ENCODE results near the gene ADTRP. TPM values are rescaled to one million over a fixed set of nuclear protein-coding genes. Genes with fewer than 3 reads are reported as not detected.

Gene ADTRP
- total RNA-seq, 1 experiment from 2014 or later: 0.58 TPM

DNA sequence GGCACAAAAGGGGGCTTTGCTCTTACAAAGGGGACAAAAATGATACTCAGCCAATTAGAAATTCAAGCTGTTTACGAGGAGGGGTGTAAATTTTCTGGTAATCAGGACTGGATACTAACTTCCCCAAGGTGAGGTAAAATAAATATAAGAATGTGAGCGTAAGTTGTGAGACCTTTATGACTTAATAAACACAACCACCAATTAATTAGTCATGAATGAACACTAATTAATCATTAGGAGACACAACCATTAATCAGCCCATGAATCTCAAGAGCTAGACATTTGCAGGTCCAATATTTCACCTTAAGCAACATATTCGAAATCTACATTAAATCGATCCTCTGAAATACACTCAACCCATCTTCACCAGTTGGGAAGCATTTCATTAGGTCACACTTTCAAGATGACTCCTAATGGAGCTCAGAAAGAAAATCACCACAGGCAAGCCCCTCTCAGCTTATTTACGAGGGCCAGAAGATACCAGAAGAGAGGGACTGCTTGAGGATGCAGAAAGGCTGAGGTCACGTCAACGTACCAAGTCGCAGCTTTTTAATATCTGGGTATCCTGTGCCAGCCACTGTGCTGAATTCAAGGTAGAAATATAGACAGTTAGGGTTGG is 2.7 kb downstream of the ADTRP start:
- Histone ChIP-seq H3K9me3 (replicated peaks) (no peaks in the 10 kb centered on the region), H3K36me3 (no peaks in the 10 kb centered on the region), H3K4me1 (replicated peaks) (peaks cover 24% of the 10 kb centered on the region), H3K27ac (no peak overlapping the region), H3K27me3 (replicated peaks) (no peaks in the 10 kb centered on the region), H3K4me3 (no peak overlapping the region)
- no peak for DNase-seq (ENCODE audit: low read depth in 1 of 2, low spot score in 2 of 2)

DNA sequence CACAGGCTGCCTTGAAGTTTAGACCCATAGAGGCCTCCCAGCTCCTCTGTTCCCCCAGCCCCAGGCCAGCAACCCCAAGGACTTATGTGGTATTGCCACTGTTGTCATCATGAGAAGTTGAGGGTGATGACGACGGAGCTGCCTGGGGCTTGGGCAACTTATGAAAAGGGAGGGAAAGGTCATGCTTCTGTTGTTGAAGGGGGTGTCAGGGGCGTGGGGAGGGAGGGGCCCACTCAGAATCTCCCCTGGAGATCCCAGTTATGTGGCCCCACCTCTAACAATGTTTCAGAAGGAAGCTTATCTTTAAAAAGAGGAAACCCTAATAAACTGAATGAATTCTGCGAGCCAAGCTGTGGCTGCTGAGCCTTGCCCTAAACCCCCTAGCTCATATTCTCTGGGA is 4.2 kb downstream of the ADTRP start:
- Histone ChIP-seq H3K9me3 (replicated peaks) (no peaks in the 10 kb centered on the region), H3K4me3 (no peak overlapping the region), H3K36me3 (no peaks in the 10 kb centered on the region), H3K4me1 (replicated peaks) (peaks cover 37% of the 10 kb centered on the region), H3K27ac (no peak overlapping the region), H3K27me3 (replicated peaks) (no peaks in the 10 kb centered on the region)
- no peak for DNase-seq (ENCODE audit: low read depth in 1 of 2, low spot score in 2 of 2)

DNA sequence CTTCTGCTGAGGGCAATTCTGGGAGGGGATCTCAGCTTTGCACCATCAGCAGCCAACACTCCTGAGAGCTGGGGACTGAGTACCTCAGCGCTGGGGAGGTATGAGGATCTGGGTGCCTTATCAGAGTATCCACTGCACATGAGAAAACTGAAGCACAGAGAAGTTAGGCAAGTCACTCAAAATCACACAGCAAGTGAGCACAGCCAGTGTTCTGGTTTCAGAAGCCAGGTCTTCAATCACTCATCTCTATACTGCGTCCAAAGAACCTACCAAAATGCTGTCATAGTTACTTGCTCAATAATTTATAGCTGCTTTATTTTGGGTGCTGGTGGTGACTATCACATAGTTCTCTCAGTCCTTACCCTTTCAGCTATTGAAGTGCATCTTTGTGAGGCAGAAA is 5.0 kb downstream of the ADTRP start:
- Histone ChIP-seq H3K4me1 (replicated peaks) (peaks cover 44% of the 10 kb centered on the region), H3K9me3 (replicated peaks) (no peaks in the 10 kb centered on the region), H3K27ac (no peak overlapping the region), H3K4me3 (no peak overlapping the region), H3K27me3 (replicated peaks) (no peaks in the 10 kb centered on the region), H3K36me3 (no peaks in the 10 kb centered on the region)
- DNase-seq (ENCODE audit: low read depth in 1 of 2, low spot score in 2 of 2): no peak

DNA sequence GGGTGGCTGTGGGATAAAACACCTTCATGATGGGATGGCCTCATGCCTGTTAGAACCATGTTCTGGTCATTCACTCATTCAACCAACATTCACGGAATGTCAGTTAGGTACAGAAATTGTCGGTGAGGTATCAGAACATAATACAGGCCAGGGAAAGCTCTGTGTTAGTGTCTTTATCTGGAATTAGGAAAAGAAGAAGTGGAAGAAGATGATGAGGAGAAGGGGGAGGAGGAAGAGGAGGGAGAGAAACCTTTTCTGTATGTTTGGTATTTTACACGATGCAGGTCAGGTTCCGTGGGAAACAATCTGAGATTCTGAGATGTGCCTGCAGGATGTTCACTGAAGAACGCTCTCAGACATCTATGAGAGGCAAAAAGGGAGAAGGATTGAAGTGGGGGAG is 5.6 kb downstream of the ADTRP start:
- DNase-seq (ENCODE audit: low read depth in 1 of 2, low spot score in 2 of 2): no peak
- Histone ChIP-seq H3K27ac (peak overlapping the region; percentile 88), H3K4me3 (no peak overlapping the region), H3K27me3 (replicated peaks) (no peaks in the 10 kb centered on the region), H3K4me1 (replicated peaks) (peaks cover 46% of the 10 kb centered on the region), H3K9me3 (replicated peaks) (no peaks in the 10 kb centered on the region), H3K36me3 (no peaks in the 10 kb centered on the region)

DNA sequence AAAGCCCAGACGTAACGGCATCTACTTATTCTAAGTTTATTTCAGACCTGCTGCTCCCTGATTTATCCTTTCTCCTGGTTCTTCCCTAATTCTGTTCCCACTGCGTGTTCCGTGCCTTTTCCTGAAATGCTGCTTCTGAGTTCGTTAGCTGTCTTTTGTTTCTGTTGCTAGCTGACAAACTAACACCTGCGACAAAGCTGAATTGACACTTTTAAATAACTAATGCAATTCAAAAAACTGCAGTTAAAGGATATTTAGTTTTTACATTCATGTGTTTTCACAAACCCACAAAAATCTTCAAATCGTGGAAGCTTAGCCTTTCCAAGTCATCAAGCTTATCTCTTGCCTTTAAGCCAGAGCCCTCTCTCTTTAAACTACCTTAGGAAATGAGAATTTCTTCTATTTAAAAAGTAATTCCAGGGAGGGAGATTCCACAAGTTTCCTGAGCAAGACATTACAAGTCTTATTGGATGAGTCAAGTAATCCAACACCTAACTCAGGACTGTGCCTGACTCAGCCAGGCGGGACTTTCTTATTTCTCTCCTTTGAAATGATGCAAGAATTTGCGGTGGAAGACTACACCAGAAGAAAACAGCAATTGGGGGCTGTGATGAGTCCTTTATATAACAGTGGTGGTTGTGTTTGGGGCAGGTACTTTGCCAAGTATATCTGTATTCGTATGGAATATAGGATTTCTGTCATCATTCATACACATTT is 6.3 kb downstream of the ADTRP start:
- Histone ChIP-seq H3K36me3 (no peaks in the 10 kb centered on the region), H3K4me1 (replicated peaks) (peaks cover 53% of the 10 kb centered on the region), H3K27me3 (replicated peaks) (no peaks in the 10 kb centered on the region), H3K27ac (peak overlapping the region; percentile 88), H3K9me3 (replicated peaks) (no peaks in the 10 kb centered on the region), H3K4me3 (no peak overlapping the region)
- DNase-seq (ENCODE audit: low read depth in 1 of 2, low spot score in 2 of 2): peak; percentile 81

DNA sequence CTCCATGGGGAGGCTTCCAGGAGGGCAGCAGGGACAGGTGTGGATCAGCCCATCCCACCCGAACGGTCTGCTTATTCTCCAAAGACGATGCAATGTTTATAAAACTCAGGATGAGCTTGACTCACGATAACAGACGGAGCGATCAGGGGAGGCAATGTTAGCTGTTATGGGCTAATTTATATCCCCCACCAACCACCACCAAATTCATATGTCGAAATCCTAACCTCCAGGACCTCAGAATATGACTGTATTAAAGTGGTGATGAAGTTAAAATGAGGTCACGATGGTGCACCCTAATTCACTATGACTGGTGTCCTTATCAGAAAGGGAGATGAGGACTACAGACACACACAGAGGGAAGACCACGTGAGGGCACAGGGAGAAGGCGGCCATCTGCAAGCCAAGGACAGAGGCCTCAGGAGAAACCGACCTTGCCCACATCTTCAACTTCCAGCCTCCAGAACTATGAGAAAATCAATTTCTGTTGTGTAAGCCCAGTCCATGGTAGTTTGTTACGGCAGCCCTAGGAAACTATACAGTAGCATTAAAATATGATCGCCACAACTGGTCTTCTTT is 7.0 kb downstream of the ADTRP start:
- H3K4me1 ChIP-seq (replicated peaks): peaks cover 60% of the 10 kb centered on the region

DNA sequence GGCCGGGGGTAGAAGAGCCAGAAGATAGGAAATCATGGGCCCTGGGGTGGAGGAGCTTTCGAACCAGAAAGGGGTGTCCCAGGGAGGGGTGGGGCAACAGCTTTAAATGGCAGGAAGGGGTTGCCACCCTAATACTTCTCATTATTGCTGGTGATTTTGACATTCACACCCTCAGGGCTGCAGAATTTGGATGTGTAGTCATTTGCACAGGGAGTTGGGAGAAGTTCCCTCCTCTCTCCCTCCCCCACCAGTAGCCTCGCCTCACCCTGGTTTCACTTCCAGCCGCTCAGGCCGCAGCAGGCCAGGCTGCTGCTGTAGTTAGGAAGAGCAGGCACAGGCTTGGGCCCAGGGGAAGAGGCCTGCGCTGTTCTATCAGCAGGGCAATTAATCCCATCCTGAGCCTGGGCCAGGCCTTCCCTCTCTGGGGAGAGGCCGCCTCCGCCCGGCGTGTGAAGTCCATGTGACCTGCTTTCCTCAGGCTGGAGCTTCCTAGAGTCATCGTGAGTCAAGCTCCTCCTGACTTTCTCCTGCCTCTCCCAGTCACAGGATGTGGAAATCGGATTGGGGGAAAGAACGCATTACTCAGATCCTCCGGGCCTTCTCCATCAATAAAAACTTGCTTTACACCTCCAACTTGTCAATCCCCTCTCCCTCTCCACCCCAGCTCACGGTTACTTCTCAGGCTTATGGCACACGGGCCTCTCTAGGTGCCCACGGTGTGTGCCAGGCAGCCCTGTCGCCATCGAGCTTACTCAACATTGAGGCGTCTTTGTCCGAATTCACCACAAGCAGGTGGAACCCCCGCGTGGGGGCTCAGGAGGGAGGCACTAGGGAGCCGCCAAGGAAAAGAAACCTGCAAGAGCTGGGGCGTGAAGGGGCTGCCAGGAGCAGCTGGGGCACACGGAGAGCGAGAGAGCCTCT is 7.8 kb downstream of the ADTRP start:
- DNase-seq (ENCODE audit: low read depth in 1 of 2, low spot score in 2 of 2): peak; percentile 94
- no peaks in the 10 kb centered on the region for H3K36me3 ChIP-seq
- no peak overlapping the region for H3K4me3 ChIP-seq
- no peaks in the 10 kb centered on the region for H3K9me3 ChIP-seq (replicated peaks)
- H3K4me1 ChIP-seq (replicated peaks): peaks cover 67% of the 10 kb centered on the region
- H3K27me3 ChIP-seq (replicated peaks): no peaks in the 10 kb centered on the region
- H3K27ac ChIP-seq: peak overlapping the region; percentile 88

More for the DNA sequence above, 7.0 kb downstream of the ADTRP start:
- peak overlapping the region; percentile 88 for H3K27ac ChIP-seq
- H3K27me3 ChIP-seq (replicated peaks): no peaks in the 10 kb centered on the region
- H3K36me3 ChIP-seq: no peaks in the 10 kb centered on the region
- DNase-seq (ENCODE audit: low read depth in 1 of 2, low spot score in 2 of 2): no peak
- H3K4me3 ChIP-seq: no peak overlapping the region
- no peaks in the 10 kb centered on the region for H3K9me3 ChIP-seq (replicated peaks)

DNA sequence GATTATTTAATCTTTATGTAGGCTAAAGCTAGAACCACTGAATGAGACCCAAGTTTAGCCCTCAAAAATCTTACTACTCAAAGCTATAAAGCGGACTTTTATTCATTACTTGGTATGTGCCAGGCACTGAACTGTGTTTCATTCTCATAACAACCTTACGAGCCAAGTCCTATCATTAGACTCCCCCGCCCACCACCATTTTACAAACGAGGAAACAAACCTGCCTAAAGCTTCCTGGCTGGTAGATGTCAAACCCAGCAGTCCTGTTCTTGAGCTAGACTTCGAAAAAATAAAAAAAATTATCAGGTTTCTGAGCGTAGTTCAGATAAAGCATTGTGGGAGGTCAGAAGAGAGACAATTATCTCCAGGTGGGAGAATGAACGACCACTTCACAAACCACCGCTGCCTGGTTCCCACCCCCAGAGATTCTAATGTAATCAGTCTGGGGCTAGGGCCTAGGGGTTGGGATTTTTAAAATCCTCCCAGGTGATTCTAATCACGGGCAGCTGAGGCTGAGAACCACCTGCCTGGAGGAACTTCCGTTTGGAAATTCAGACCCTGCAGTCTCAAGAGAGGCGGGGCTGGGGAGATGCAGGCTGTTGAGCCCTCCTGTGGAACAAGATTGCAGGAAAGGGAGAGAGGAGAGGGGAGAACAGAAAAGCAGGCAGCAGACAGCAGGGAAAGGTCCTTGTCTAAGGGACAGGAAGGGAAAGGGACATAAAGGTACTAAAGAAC is 8.6 kb downstream of the ADTRP start:
- H3K4me3 ChIP-seq: no peak overlapping the region
- no peaks in the 10 kb centered on the region for H3K9me3 ChIP-seq (replicated peaks)
- H3K4me1 ChIP-seq (replicated peaks): peaks cover 72% of the 10 kb centered on the region
- H3K36me3 ChIP-seq: no peaks in the 10 kb centered on the region
- DNase-seq (ENCODE audit: low read depth in 1 of 2, low spot score in 2 of 2): no peak
- H3K27ac ChIP-seq: peak overlapping the region; percentile 88
- H3K27me3 ChIP-seq (replicated peaks): no peaks in the 10 kb centered on the region

DNA sequence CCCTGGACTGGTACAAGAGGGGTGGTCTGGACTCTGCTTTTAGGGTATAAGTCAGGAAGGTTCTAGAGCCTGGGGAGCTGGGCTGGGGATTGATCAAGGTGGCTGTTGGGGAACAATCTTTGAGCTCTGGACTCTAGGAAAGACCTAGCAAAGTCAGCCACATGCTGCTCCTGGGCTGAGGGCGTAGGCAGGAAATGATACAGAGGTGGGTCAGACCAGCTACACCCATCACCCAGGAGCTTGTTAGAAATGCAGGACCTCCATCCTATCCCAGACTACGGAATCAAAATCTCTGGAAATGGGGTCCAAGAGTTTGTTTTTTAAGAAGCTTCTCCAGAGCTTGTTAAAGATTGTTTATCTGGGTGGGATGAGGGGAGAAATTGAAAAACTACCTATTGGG is 9.4 kb downstream of the ADTRP start:
- Histone ChIP-seq H3K9me3 (replicated peaks) (no peaks in the 10 kb centered on the region), H3K4me3 (no peak overlapping the region), H3K4me1 (replicated peaks) (peaks cover 72% of the 10 kb centered on the region), H3K27me3 (replicated peaks) (no peaks in the 10 kb centered on the region), H3K36me3 (no peaks in the 10 kb centered on the region), H3K27ac (peak overlapping the region; percentile 88)
- no peak for DNase-seq (ENCODE audit: low read depth in 1 of 2, low spot score in 2 of 2)

DNA sequence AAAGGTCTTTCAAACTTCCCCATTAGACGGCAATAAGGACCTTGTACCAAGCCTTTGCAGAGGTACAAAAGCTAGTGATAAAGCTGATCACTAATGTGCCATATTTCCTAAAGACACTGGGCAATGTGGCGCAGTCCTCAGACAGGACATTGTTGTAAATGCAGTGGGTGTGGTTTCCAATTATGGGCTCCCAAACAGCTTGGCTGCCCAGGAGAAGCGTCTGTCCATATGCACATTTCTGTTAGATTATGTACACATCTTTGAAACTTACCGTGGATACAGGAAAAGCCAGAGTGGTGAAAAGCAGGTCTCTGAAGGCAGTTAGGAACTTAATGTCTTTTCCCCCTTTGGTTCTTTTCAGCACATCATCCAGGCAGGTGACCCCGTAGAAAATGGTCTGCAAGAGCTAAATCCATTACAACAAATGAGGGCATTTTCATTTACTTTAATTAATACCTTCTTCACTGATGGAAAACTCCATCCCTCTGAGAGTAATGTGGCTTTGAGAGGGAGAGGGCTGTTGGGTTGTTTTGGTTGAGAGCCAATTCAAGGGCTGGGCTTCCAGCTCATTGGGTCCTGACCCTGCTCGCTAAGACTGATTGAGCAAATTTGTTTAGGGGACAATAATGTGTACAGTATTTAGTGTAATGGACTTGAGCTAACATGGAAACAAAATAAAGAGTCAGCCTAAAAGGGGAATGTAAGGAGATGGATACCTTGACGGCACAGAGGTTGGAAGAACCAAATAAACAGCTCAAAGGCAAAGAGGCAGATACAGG is 10.4 kb downstream of the ADTRP start:
- Histone ChIP-seq H3K9me3 (replicated peaks) (no peaks in the 10 kb centered on the region), H3K4me1 (replicated peaks) (peaks cover 71% of the 10 kb centered on the region), H3K4me3 (no peak overlapping the region), H3K27ac (peak overlapping the region; percentile 93; the same call in 1 of the 2 replicates), H3K27me3 (replicated peaks) (no peaks in the 10 kb centered on the region), H3K36me3 (no peaks in the 10 kb centered on the region)
- DNase-seq (ENCODE audit: low read depth in 1 of 2, low spot score in 2 of 2): no peak

DNA sequence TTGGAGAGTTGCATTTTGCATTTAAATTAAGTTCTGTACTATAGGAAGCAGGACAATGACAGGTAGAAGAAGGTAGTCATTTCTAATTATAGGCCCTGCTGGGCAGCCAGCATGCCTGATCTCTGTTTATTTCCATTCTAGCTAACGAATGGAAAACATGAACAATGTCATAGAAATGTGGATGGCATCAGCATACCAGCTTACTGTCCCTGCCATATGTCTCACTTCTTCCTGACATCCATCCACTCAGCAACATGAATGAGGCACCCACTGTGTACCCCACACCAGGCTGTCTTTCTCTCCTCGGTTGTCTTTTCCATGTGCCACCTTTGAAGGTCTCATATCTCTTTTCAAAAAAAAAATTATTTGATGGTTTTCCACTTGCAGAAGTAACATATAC is 11.1 kb downstream of the ADTRP start:
- Histone ChIP-seq H3K4me1 (replicated peaks) (peaks cover 64% of the 10 kb centered on the region), H3K4me3 (no peak overlapping the region), H3K36me3 (no peaks in the 10 kb centered on the region), H3K9me3 (replicated peaks) (no peaks in the 10 kb centered on the region), H3K27me3 (replicated peaks) (no peaks in the 10 kb centered on the region), H3K27ac (peak overlapping the region; percentile 93)
- no peak for DNase-seq (ENCODE audit: low read depth in 1 of 2, low spot score in 2 of 2)

DNA sequence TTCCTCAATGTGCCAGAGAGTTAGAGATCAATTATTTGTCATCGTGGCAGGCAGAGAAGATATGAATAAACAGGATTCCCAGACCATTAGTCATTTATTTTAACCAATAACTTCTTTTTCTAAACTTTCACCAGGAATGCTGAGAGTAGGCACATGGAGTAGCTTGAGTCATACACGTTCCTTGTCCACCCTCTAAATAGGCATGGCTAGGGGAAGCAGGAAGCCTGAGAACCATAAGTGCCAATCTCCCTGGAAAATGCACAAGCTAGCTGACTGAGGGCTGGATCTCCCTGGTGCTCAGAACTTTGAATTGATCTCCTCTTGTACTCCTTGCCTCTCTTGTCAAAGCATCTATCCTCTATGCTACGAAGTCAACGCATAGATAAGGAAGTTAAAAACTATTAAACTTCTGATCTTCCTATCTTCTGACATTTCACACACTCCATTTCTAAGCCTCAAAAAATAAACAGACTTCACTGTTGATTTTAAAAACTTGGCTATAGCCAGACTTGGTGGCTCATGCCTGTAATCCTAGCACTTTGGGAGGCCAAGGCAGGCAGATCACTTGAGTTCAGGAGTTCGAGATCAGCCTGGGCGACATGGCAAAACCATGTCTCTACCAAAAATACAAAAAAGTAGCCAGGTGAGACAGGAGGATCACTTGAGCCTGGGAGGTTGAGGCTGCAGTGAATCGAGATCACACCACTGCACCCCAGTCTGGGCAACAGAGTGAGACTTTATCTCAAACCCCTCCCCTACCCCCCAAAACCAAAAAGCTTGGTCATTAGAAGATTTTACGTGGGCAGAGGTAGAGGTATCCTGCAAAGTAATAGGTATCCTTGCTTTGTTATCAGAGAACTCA is 11.8 kb downstream of the ADTRP start:
- Histone ChIP-seq H3K27me3 (replicated peaks) (no peaks in the 10 kb centered on the region), H3K36me3 (no peaks in the 10 kb centered on the region), H3K4me3 (no peak overlapping the region), H3K9me3 (replicated peaks) (no peaks in the 10 kb centered on the region), H3K4me1 (replicated peaks) (peaks cover 57% of the 10 kb centered on the region), H3K27ac (peak overlapping the region; percentile 93)
- peak; percentile 86 to 97 for DNase-seq (ENCODE audit: low read depth in 1 of 2, low spot score in 2 of 2)

Measured in SJSA1 (cell line).